ENCODE data around the gene CFAP57.
"Not testable (repeated sequence)": the region's sequence is repeated elsewhere in the genome, so short reads cannot be mapped to it uniquely, and the experiment has no call there.

CFAP57 gene

DNA sequence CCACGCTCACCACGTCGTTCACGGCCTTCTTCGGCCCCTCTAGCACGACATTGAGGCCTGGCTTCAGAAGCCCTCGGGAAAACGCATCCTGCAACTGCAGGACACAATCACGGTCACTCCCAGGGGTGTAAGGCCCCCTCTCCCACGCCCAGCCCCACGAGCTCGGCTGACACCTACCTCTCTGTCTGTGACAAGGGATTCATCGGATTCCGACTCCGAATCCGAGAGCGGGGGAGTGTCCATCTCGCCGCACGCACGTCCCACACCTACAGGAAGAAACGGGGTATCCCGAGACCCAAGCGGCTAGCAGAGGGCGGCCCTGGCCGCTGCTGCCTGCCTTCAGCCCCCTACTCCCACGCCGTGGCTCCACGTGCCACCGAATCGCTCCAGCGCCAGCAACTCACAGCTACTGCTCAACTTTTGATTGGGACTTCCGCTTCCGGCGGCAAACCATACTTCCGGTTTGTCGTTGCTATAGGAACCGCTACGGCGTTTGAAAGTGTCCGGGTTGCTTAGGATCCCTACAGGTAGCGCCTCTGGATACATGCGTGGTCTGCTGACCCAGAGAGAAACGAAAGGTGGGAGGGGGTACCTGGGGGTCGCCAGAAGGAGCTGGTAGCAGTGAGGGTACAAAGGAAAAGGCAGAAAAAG lies at the start of gene CFAP57, which contains the start of gene EBNA1BP2:
CFAP57 (plus strand) TSS at position 455 of the 651 bp plus-strand sequence. CDS start 424 bp downstream, outside the sequence.
EBNA1BP2 (minus strand) TSS at position 415 of the 651 bp plus-strand sequence; CDS start at position 243, 172 bp downstream.
- peak; percentile 89 for DNase-seq

DNA sequence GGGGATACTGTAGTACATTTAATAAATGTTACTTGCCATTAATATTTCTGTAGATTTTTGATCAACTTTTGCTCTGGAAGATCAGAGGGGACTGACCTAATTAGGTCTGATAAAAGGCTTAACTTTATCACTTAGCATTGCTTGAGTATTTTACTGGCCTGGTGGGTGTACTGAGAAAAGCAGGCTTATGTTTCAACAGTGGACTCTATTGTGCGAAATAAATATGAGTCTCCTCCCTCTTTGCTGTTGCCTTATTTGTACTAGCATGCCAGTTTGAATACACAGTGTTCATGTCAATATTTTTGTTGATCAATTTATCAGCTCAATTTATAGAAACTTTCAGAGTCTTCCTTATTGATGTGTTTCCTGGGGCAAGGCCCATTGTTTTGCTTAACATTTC lies 49.1 kb upstream of the CFAP57 start:
- no peak for DNase-seq

GRCh38 chr1:43128816-43129215 lies 43.3 kb upstream of the CFAP57 start:
- DNase-seq: no peak

DNA sequence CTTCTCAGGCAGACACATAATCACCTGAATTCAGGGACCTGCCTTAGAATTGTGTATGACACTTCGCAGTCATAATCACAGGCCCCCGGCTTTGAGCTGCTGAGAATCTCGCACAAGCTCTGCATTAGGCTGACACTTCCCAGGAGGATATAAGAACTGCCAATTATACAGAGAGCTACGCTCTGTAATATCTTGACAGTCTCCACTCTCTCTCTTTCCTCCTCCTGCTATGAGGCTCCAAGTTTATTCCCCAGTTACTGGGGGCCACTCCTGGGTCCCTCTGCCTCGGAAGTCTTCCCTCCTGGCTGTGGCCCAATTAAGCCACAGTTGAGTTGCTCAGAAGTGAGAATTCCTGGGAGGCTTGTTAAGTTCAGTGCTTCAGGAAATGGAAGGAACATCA lies 42.7 kb upstream of the CFAP57 start:
- DNase-seq: no peak

- no peak for DNase-seq
These were observed 38.1 kb upstream of the CFAP57 start for GRCh38 chr1:43134068-43134467.

DNA sequence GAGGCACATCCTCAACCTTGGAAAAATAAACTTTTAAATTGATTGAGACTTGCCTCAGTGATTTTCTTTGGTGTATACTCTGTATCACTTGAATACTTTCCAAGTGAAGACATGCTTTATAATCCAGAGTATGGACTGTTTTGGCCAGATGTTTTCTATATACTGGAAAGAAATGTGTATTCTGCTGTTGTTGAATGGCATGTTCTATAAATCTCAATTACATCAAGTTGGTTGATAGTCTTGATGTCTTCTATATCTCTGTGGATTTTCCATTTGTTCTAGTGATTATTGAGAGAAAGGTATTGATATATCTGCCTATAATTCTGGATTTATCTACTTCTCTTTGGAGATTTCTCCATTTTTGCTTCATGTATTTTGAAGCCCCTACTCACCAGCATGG lies 37.5 kb upstream of the CFAP57 start:
- DNase-seq: no peak

DNA sequence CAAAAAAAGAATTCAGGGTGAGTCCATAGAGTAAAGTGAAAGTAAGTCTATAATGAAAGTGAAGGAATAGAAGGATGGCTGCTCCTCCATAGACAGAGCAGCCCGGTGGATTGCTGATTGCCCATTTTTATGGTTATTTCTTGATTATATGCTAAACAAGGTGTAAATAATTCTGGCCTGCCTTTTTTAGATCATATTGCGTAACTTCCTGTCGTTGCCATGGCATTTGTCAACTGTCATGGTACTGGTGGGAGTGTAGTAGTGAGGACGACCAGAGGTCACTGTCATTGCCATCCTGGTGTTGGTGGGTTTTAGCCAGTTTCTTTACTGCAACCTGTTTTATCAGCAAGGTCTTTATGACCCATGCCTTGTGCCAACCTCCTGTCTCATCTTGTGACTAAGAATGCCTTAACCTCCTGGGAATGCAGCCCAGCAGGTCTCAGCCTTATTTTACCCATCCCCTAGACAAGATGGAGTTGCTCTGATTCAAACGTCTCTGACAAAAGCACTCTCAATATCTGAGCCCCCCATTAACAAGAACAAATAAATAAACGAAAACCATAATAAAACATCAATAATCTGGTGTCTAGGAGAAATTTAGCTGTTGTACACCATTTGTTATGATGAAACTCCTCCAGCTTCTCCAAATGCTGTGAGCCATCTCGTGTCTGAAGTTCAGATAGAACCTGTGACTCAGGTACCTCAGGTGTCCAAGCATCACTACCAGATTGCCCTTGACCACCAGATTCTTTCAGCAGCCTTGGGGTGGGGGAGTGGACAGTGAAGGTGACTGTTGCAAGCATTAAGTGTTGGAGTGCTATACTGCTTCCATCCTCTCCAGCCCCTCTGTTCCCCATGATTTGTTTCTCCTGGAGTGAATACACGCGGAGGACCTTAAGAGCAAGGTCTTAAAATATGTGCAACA lies 36.0 kb upstream of the CFAP57 start:
- no peak for DNase-seq

DNA sequence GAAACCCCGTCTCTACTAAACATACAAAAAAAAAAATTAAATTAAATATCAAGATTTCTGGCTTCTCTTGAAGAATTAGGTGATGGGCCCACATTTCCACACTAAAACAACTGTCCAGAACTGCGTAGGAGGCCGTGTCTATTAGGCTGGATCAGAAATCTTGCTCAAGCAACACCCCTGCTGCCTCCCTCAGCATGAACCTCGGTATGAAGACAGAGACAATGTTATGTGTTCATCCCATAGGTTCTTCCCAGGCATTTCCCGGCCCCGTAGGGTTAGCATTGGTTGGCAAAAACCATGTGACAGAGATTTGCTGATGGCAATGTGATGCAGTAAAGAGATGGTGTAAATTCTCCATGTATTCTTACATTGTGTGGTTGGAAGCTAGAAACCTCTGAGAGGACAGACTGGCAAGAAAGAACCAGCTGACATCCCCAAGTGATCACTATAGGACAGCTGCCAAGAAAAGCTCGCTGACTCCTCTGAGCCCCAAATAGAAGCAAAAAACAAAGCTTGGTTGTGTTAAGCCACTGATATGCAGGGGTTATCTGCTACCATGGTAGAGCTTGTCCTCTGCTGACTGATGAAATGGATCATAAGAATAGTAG lies 34.6 kb upstream of the CFAP57 start:
- no peak for DNase-seq

DNA sequence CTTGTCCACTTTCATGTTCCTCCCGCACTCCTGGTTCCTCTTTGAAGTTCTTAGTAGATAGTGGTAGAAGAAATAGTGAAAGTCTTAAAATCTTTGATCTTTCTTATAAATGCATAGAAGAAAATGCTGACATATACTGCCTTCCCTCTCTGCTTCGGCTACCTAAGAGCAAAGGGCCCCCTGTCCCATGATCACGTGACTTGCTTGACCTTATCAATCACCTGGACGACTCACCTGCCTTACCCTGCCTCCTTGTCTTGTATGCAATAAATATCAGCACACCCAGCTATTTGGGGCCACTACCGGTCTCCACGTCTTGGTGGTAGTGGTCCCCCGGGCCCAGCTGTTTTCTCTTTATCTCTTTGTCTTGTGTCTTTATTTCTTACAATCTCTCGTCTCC lies 32.8 kb upstream of the CFAP57 start:
- DNase-seq: not testable (repeated sequence)

- no peak for DNase-seq
These were observed 32.1 kb upstream of the CFAP57 start for GRCh38 chr1:43140010-43140409.

DNA sequence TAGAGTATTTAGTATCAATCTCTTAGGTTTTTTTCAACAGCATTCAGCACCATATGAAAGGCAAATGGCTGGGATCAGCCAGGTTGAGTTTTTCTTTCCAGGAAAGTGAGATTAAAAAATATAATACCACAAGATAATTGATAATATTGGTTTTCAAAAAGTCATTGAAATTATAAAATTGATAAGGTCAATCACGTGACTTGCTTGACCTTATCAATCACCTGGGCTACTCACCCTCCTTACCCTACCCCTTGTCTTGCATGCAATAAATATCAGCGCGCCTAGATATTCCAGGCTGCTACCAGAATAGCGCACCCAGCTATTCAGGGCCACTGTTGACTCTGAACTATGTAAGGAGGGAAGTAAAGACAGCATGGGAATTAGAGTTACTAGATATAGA lies 31.5 kb upstream of the CFAP57 start:
- no peak for DNase-seq

- DNase-seq: no peak
These were observed 28.7 kb upstream of the CFAP57 start for GRCh38 chr1:43143441-43143888.

DNA sequence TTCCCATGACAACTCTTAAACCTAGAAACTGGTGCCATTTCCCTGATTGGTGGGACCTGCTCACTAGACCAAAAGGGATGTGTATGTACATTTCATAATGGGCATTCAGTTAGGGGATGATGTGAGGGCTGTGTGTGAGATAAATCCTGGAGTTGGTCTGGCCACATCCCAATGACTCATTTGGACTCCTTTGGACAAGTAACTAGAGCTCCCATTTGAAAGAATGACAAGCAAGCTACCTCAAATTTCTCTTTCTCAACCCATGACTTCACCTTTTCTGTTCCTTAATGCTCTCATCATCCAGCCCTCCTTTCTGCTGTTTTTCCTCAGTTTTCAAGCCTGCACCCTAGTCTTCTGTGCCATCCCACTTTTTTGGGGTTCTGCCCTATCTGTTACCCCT lies 27.9 kb upstream of the CFAP57 start:
- no peak for DNase-seq

- peak; percentile 98 for DNase-seq
These were observed 24.4 kb upstream of the CFAP57 start for GRCh38 chr1:43147625-43148327.

DNA sequence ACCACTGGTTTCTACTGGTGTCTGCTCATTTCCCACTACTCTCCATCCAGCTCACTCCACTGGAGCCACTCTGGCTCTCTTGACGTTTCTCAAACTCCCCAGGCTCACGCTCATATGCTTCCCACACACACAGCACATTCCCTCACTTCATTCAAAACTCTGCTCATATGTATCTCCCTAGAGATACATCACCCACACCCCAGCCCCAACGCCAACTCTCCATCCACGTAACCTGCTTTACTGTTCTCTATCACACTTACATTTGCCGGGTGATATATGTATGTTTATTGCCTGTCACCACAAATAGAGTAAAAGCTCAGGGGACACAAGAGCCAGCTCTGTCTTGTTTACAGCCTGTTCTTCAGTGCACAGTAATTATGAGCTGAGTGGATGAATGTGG lies 22.2 kb upstream of the CFAP57 start:
- DNase-seq: no peak

GRCh38 chr1:43152866-43153265 lies 19.3 kb upstream of the CFAP57 start:
- peak; percentile 22 for DNase-seq

GRCh38 chr1:43153443-43153842 lies 18.7 kb upstream of the CFAP57 start:
- DNase-seq: no peak

- no peak for DNase-seq
These were observed 16.1 kb upstream of the CFAP57 start for GRCh38 chr1:43156026-43156425.

GRCh38 chr1:43165162-43165561 lies 7.0 kb upstream of the CFAP57 start:
- DNase-seq: no peak

GRCh38 chr1:43165765-43166164 lies 6.4 kb upstream of the CFAP57 start:
- no peak for DNase-seq

GRCh38 chr1:43171312-43171875 lies 736 bp upstream of the CFAP57 start:
- DNase-seq: no peak

DNA sequence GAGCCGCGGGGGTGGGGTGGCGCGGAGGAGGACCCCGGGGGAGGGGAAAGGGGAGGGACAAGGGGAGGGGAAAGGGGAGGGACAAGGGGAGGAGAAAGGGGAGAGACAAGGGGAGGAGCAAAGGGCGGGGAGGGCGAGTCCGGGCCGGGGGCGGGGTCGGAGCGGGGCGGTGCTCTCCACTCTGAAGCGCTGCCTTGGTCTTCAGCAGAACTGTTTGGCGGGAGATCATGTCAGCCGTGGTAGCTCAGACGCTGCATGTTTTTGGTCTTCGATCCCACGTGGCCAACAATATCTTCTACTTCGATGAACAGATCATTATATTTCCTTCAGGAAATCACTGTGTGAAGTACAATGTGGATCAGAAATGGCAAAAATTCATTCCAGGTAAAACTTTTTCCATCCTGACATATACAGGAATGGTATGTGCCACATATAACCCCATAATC lies 420 bp downstream of the CFAP57 start:
- peak; percentile 79 for DNase-seq

Data from NCI-H1105 treated with DMSO at 0.1 percent for 48 hours (cell line).